Measurements from ENCODE around the gene PTPN11. TPM values are rescaled to one million over a fixed set of nuclear protein-coding genes. Genes with fewer than 3 reads are reported as not detected.

The PTPN11 gene
- total RNA-seq, 1 experiment from 2014 or later, result 181 TPM

GRCh38 chr12:112473056-112473455 lies 54.3 kb downstream of the PTPN11 start:
- Histone ChIP-seq H3K36me3 (ENCODE audit: control insufficient read depth in 1 of 2, insufficient read depth in 2 of 2, low read length in 2 of 2) (peaks cover 11 to 14% of the 10 kb centered on the region in 2 experiments; a peak in 2 of 4 replicates), H4K20me1 (ENCODE audit: insufficient read depth) (no peaks in the 10 kb centered on the region), H3K9ac (ENCODE audit: low read length) (no peak overlapping the region), H2AFZ (ENCODE audit: low read depth, low read length, poor library complexity, severe bottlenecking) (no peak overlapping the region), H3K9me3 (ENCODE audit: control insufficient read depth in 1 of 2, insufficient read depth in 1 of 2, low read depth in 1 of 2, low read length in 2 of 2) (no peaks in the 10 kb centered on the region), H3K9me2 (ENCODE audit: insufficient read depth) (no peaks in the 10 kb centered on the region), H3K4me3 (replicated peaks in 1 of 2; ENCODE audit: low read depth in 1 of 2, low read length in 2 of 2) (no peak overlapping the region), H3K27me3 (ENCODE audit: insufficient read depth, low read length) (no peaks in the 10 kb centered on the region), H3K79me2 (ENCODE audit: insufficient read depth, low read length) (peaks cover 15% of the 10 kb centered on the region; the same call in 1 of the 2 replicates), H3K4me1 (ENCODE audit: control insufficient read depth in 1 of 2, insufficient read depth in 2 of 2, low read length in 2 of 2) (no peaks in the 10 kb centered on the region), H3K4me2 (ENCODE audit: low read length) (no peak overlapping the region), H3K27ac (ENCODE audit: low read depth, low read length) (no peak overlapping the region)
- POLR2A ChIA-PET, result no interaction called here
- ATAC-seq, result peak; percentile 67
- TF ChIP-seq CTCF (IDR thresholded peaks at IDR 0.05 in 2 of 3, conservative IDR thresholded peaks at IDR 0.05 in 1 of 3; ENCODE audit: borderline replicate concordance in 1 of 3, insufficient read depth in 1 of 3, low read depth in 2 of 3, low read length in 2 of 3) (peak in 2 of 3 experiments; percentile 43 to 56; a peak in 3 of 6 replicates), SRF (IDR thresholded peaks at IDR 0.05; ENCODE audit: low read depth) (no peak)
- CTCF ChIA-PET, result interaction anchor here (1.1 to 1.4 kb wide), 2 partner anchors 15 to 18 kb away, joined by 3 read pairs; no protein-coding TSS in a partner anchor
- DNase-seq (ENCODE audit: low read depth, low spot score), result no peak
- RAD21 ChIA-PET (ENCODE audit: low non-redundant PET in 1 of 2, low total read pairs in 2 of 2, uncharacterized antibody in 2 of 2, unreplicated experiment in 2 of 2), result interaction anchor here in 1 of 2 experiments (0.9 kb wide), 1 partner anchor 9 kb away, joined by 4 read pairs; no protein-coding TSS in a partner anchor
- intact Hi-C loops (cut with micrococcal nuclease), result no loop called here
- no TSS peak for BruUV-seq (replicated peaks)

- Histone ChIP-seq H3K9me3 (ENCODE audit: control insufficient read depth in 1 of 2, insufficient read depth in 1 of 2, low read depth in 1 of 2, low read length in 2 of 2) (no peaks in the 10 kb centered on the region), H3K27me3 (ENCODE audit: insufficient read depth, low read length) (no peaks in the 10 kb centered on the region), H3K27ac (ENCODE audit: low read depth, low read length) (no peak overlapping the region), H3K36me3 (ENCODE audit: control insufficient read depth in 1 of 2, insufficient read depth in 2 of 2, low read length in 2 of 2) (peaks cover 15 to 40% of the 10 kb centered on the region in 2 experiments), H3K4me2 (ENCODE audit: low read length) (no peak overlapping the region), H2AFZ (ENCODE audit: low read depth, low read length, poor library complexity, severe bottlenecking) (no peak overlapping the region), H3K79me2 (ENCODE audit: insufficient read depth, low read length) (peaks cover 21% of the 10 kb centered on the region; the same call in 1 of the 2 replicates), H3K9me2 (ENCODE audit: insufficient read depth) (no peaks in the 10 kb centered on the region), H4K20me1 (ENCODE audit: insufficient read depth) (peaks cover 4% of the 10 kb centered on the region; the same call in 1 of the 2 replicates), H3K4me1 (ENCODE audit: control insufficient read depth in 1 of 2, insufficient read depth in 2 of 2, low read length in 2 of 2) (no peaks in the 10 kb centered on the region), H3K9ac (ENCODE audit: low read length) (no peak overlapping the region), H3K4me3 (replicated peaks in 1 of 2; ENCODE audit: low read depth in 1 of 2, low read length in 2 of 2) (no peak overlapping the region)
- TF ChIP-seq TCF7L2 (IDR thresholded peaks at IDR 0.05; ENCODE audit: borderline replicate concordance, extremely low read depth, insufficient read depth, insufficient read length) (no peak), SP1 (IDR thresholded peaks at IDR 0.05; ENCODE audit: low read depth) (no peak), MAX (IDR thresholded peaks at IDR 0.05) (no peak), JUND (IDR thresholded peaks at IDR 0.05) (no peak), YY1 (IDR thresholded peaks at IDR 0.05; ENCODE audit: extremely low read depth, insufficient replicate concordance, low read depth, low read length) (no peak)
- ChIA-PET POLR2A (no interaction called here), RAD21 (ENCODE audit: low non-redundant PET in 1 of 2, low total read pairs in 2 of 2, uncharacterized antibody in 2 of 2, unreplicated experiment in 2 of 2) (no interaction called here), CTCF (no interaction called here)
- ATAC-seq (no peak), DNase-seq (ENCODE audit: low read depth, low spot score) (no peak)
- intact Hi-C loops (cut with micrococcal nuclease), result no loop called here
- no TSS peak for BruUV-seq (replicated peaks)
Observed at GRCh38 chr12:112479413-112479812, 60.7 kb downstream of the PTPN11 start.

All from HCT116 (cell line).